Mesendoderm (in vitro differentiated cells): ENCODE data around the gene TRA2A.

ENCODE experiments used
- DNase-seq: peaks from one replicate; pipeline ENCODE4 v3.0.0; 2013
- H2AK5ac ChIP-seq: 2 replicates; pipeline ENCODE4 v1.6.1; 2013; ENCODE audit warnings: low read length, inconsistent platforms
- H2BK120ac ChIP-seq: 2 replicates; pipeline ENCODE4 v1.6.1; 2013; ENCODE audit warnings: low read depth, mild to moderate bottlenecking, low read length, moderate library complexity, mixed read lengths
- H2BK15ac ChIP-seq: replicated peaks from 2 replicates; pipeline ENCODE4 v1.6.1; 2013; ENCODE audit warnings: low read depth, mild to moderate bottlenecking, moderate library complexity
- H2BK5ac ChIP-seq: 2 replicates; pipeline ENCODE4 v1.6.1; 2013; ENCODE audit warnings: low read length, inconsistent platforms
- H3K18ac ChIP-seq: 2 replicates; pipeline ENCODE4 v1.6.1; 2013; ENCODE audit warnings: mild to moderate bottlenecking, low read length, mixed read lengths
- H3K23ac ChIP-seq: one replicate; pipeline ENCODE4 v1.6.1; 2013; ENCODE audit warnings: low read length
- H3K27ac ChIP-seq: 2 replicates; pipeline ENCODE4 v1.5.1; 2013; ENCODE audit warnings: low read depth, mild to moderate bottlenecking, inconsistent platforms, low read length, moderate library complexity
- H3K27me3 ChIP-seq: 2 replicates; pipeline ENCODE4 v1.6.1; 2013; ENCODE audit warnings: low read length, control low read depth, mild to moderate bottlenecking, inconsistent platforms; ENCODE audit not compliant: insufficient read depth, poor library complexity
- H3K36me3 ChIP-seq: 2 replicates; pipeline ENCODE4 v1.6.1; 2013; ENCODE audit warnings: low read length, inconsistent platforms; ENCODE audit not compliant: control insufficient read depth, insufficient read depth
- H3K4ac ChIP-seq: one replicate; pipeline ENCODE4 v1.6.1; 2013; ENCODE audit warnings: low read depth, mild to moderate bottlenecking, low read length, moderate library complexity
- H3K4me1 ChIP-seq: 2 replicates; pipeline ENCODE4 v1.6.1; 2013; ENCODE audit warnings: low read depth, low read length, inconsistent platforms; ENCODE audit not compliant: control insufficient read depth
- H3K4me2 ChIP-seq: 2 replicates; pipeline ENCODE4 v1.6.1; 2013; ENCODE audit warnings: low read length
- H3K4me3 ChIP-seq: 2 replicates; pipeline ENCODE4 v1.5.1; 2013; ENCODE audit warnings: mild to moderate bottlenecking, low read length
- H3K56ac ChIP-seq: one replicate; pipeline ENCODE4 v1.6.1; 2013; ENCODE audit warnings: low read length
- H3K79me1 ChIP-seq: 2 replicates; pipeline ENCODE4 v1.6.1; 2013; ENCODE audit warnings: low read length, inconsistent platforms
- H3K79me2 ChIP-seq: 2 replicates; pipeline ENCODE4 v1.6.1; 2013; ENCODE audit warnings: mild to moderate bottlenecking, low read length; ENCODE audit not compliant: control insufficient read depth, insufficient read depth
- H3K9ac ChIP-seq: 2 replicates; pipeline ENCODE4 v1.6.1; 2013; ENCODE audit warnings: low read length, inconsistent platforms
- H4K5ac ChIP-seq: one replicate; pipeline ENCODE4 v1.6.1; 2013; ENCODE audit warnings: low read length
- H4K8ac ChIP-seq: one replicate; pipeline ENCODE4 v1.6.1; 2013; ENCODE audit warnings: low read depth, mild to moderate bottlenecking, control low read depth, low read length, moderate library complexity
- WGBS: extraction: QIAGEN DNeasy Blood & Tissue Kit; methylation state at CpG from one replicate; pipeline ENCODE4 v1.1.7; 2013; ENCODE audit warnings: low lambda C conversion rate, missing lambda C conversion rate; ENCODE audit not compliant: insufficient coverage; ENCODE audit errors: extremely low coverage; 5-methylcytosine and 5-hydroxymethylcytosine counted together

The TRA2A gene

DNA sequence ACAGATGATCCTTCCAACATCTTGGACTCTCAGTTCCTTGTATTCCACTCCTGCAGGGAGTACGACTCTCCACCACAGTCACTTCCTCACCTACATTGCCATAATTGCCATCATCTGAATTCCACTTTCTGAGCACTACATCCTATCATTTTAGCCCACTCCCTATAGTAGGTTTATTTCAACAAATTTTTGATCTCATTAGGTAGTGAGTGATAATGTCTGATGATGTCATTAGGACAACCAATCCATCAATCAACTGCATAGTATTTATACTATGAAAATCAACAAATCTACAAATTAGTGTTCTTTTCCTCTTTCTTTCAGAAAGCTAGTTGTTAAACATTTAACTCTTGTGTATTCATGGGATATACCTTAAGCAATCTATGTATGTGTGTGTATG lies 13.7 kb upstream of the TRA2A start:
- Histone ChIP-seq H3K36me3 (no peaks in the 10 kb centered on the region), H3K27ac (no peak overlapping the region), H3K23ac (no peak overlapping the region), H4K8ac (no peak overlapping the region), H3K4me1 (no peaks in the 10 kb centered on the region), H3K4me3 (no peak overlapping the region), H2BK5ac (no peak overlapping the region), H3K4ac (no peak overlapping the region), H4K5ac (no peak overlapping the region), H3K79me1 (no peaks in the 10 kb centered on the region), H2BK15ac (no peak overlapping the region), H3K79me2 (no peaks in the 10 kb centered on the region), H3K4me2 (no peak overlapping the region), H2AK5ac (no peak overlapping the region), H3K56ac (no peak overlapping the region), H3K18ac (no peak overlapping the region), H3K9ac (no peak overlapping the region), H3K27me3 (no peaks in the 10 kb centered on the region), H2BK120ac (no peak overlapping the region)
- WGBS = no CpG with 5 or more reads among the region's 1 CpG
- no peak for DNase-seq

- Histone ChIP-seq H3K27me3 (no peaks in the 10 kb centered on the region), H4K8ac (no peak overlapping the region), H2BK15ac (no peak overlapping the region), H2BK5ac (no peak overlapping the region), H3K79me1 (no peaks in the 10 kb centered on the region), H4K5ac (no peak overlapping the region), H3K4me3 (no peak overlapping the region), H3K18ac (no peak overlapping the region), H3K4ac (no peak overlapping the region), H3K56ac (no peak overlapping the region), H2AK5ac (no peak overlapping the region), H3K4me2 (no peak overlapping the region), H3K9ac (no peak overlapping the region), H3K79me2 (no peaks in the 10 kb centered on the region), H2BK120ac (no peak overlapping the region), H3K23ac (no peak overlapping the region), H3K4me1 (no peaks in the 10 kb centered on the region), H3K36me3 (no peaks in the 10 kb centered on the region), H3K27ac (no peak overlapping the region)
- WGBS = no CpG with 5 or more reads among the region's 2 CpGs
- peak; percentile 82 for DNase-seq
Observed at GRCh38 chr7:23544913-23545354, 13.2 kb upstream of the TRA2A start.

DNA sequence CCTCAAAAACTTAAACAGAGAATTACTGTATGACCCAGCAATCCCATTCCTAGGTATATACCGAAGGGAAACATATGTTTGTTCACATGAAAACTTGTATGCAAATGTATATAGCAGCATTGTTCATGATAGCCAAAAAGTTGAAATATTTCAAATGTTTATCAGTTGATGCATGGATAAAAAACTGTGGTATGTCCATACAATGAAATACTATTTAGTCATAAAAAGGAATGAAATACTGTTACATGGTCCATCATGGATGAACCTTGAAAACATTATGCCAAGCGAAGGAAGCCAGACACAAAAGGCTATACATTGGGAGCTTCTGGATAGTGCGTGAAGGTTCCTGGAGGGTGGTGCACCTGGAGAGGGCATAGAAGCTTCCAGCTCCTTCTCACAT lies 11.0 kb upstream of the TRA2A start:
- Histone ChIP-seq H3K27me3 (no peaks in the 10 kb centered on the region), H3K23ac (no peak overlapping the region), H2BK120ac (no peak overlapping the region), H3K4me2 (no peak overlapping the region), H3K79me2 (no peaks in the 10 kb centered on the region), H2BK5ac (no peak overlapping the region), H3K4me1 (no peaks in the 10 kb centered on the region), H4K8ac (no peak overlapping the region), H3K4ac (no peak overlapping the region), H3K4me3 (no peak overlapping the region), H4K5ac (no peak overlapping the region), H3K9ac (no peak overlapping the region), H3K27ac (no peak overlapping the region), H3K36me3 (no peaks in the 10 kb centered on the region), H3K18ac (no peak overlapping the region), H3K79me1 (no peaks in the 10 kb centered on the region), H2BK15ac (no peak overlapping the region), H2AK5ac (no peak overlapping the region), H3K56ac (no peak overlapping the region)
- WGBS = no CpG with 5 or more reads among the region's 3 CpGs
- no peak for DNase-seq

GRCh38 chr7:23539494-23539907 lies 7.7 kb upstream of the TRA2A start:
- Histone ChIP-seq H2BK15ac (no peak overlapping the region), H3K4me2 (no peak overlapping the region), H2AK5ac (no peak overlapping the region), H3K23ac (no peak overlapping the region), H3K79me2 (no peaks in the 10 kb centered on the region), H3K79me1 (no peaks in the 10 kb centered on the region), H2BK120ac (no peak overlapping the region), H2BK5ac (no peak overlapping the region), H3K9ac (no peak overlapping the region), H3K4me3 (no peak overlapping the region), H4K5ac (no peak overlapping the region), H4K8ac (no peak overlapping the region), H3K56ac (no peak overlapping the region), H3K4ac (no peak overlapping the region), H3K4me1 (no peaks in the 10 kb centered on the region), H3K18ac (no peak overlapping the region), H3K27ac (no peak overlapping the region), H3K36me3 (no peaks in the 10 kb centered on the region), H3K27me3 (no peaks in the 10 kb centered on the region)
- WGBS = no CpG with 5 or more reads among the region's 4 CpGs
- no peak for DNase-seq

DNA sequence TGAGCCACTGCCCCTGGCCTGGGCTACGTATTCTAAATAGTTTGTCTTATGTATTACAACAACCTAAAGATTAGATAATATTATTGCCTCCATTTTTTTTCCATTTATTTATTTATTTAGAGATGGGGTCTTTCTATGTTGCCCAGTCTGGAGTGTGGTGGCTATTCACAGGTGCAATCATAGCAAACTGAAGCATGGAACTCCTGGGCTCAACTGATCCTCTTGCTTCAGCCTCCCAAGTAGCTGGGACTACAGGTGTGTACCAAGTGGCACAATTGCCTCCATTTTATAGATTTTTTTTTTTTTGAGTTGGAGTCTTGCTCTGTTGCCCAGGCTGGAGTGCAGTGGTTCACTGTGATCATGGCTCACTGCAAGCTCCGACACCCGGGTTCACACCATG lies 6.5 kb upstream of the TRA2A start:
- Histone ChIP-seq H3K56ac (no peak overlapping the region), H3K4me1 (no peaks in the 10 kb centered on the region), H3K18ac (no peak overlapping the region), H2BK120ac (no peak overlapping the region), H3K4ac (no peak overlapping the region), H3K4me3 (no peak overlapping the region), H3K36me3 (no peaks in the 10 kb centered on the region), H3K4me2 (no peak overlapping the region), H3K23ac (no peak overlapping the region), H3K27me3 (no peaks in the 10 kb centered on the region), H2BK15ac (no peak overlapping the region), H4K5ac (no peak overlapping the region), H2BK5ac (no peak overlapping the region), H3K79me2 (no peaks in the 10 kb centered on the region), H3K9ac (no peak overlapping the region), H2AK5ac (no peak overlapping the region), H4K8ac (no peak overlapping the region), H3K27ac (no peak overlapping the region), H3K79me1 (no peaks in the 10 kb centered on the region)
- DNase-seq = no peak
- WGBS = no CpG with 5 or more reads among the region's 3 CpGs

DNA sequence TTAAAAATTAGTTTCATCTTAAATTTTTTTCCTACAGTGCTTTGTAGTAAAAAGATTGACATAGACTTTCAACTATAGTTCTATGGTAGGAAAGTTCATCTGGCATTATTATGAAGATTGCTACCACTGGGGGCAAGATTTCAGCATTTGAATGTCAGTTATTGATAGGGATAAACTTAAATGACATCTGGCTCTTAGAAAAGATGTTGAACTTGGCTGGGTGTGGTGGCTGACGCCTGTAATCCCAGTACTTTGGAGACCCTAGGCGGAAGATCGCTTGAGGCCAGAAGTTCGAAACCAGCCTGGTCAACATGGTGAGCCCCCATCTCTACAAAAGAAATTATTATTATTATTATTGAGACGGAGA lies 1.4 kb upstream of the TRA2A start:
- H3K56ac ChIP-seq = no peak overlapping the region
- H3K9ac ChIP-seq = no peak overlapping the region
- WGBS = no CpG with 5 or more reads among the region's 5 CpGs
- peaks cover 36% of the 10 kb centered on the region for H3K79me2 ChIP-seq
- H3K27me3 ChIP-seq = no peaks in the 10 kb centered on the region
- H4K5ac ChIP-seq = no peak overlapping the region
- H3K4ac ChIP-seq = no peak overlapping the region
- no peak overlapping the region for H2AK5ac ChIP-seq
- DNase-seq = no peak
- H3K79me1 ChIP-seq = no peaks in the 10 kb centered on the region
- H2BK120ac ChIP-seq = no peak overlapping the region
- no peaks in the 10 kb centered on the region for H3K36me3 ChIP-seq
- H3K18ac ChIP-seq = no peak overlapping the region
- no peak overlapping the region for H3K23ac ChIP-seq
- no peak overlapping the region for H3K4me2 ChIP-seq
- H2BK5ac ChIP-seq = no peak overlapping the region
- H2BK15ac ChIP-seq = no peak overlapping the region
- no peak overlapping the region for H4K8ac ChIP-seq
- no peak overlapping the region for H3K4me3 ChIP-seq
- no peaks in the 10 kb centered on the region for H3K4me1 ChIP-seq
- no peak overlapping the region for H3K27ac ChIP-seq
